GM21390 (cell line): ENCODE data around the gene KAT6B.

Experiments used
- ATAC-seq: cut with Tn5 transposase; IDR thresholded peaks from one replicate; pipeline ENCODE4 v1.9.1; 2021; ENCODE audit not compliant: unreplicated experiment

Gene KAT6B

GRCh38 chr10:75008952-75009351 is 182.6 kb downstream of the KAT6B start:
- no peak for ATAC-seq

GRCh38 chr10:75009426-75009825 is 183.0 kb downstream of the KAT6B start:
- ATAC-seq, result no peak

- ATAC-seq, result no peak
Measured at GRCh38 chr10:75010373-75010772, 184.0 kb downstream of the KAT6B start.

- no peak for ATAC-seq
Measured at GRCh38 chr10:75011221-75011620, 184.8 kb downstream of the KAT6B start.

GRCh38 chr10:75012471-75012870 is 186.1 kb downstream of the KAT6B start:
- ATAC-seq, result no peak

GRCh38 chr10:75013007-75013406 is 186.6 kb downstream of the KAT6B start:
- no peak for ATAC-seq

- no peak for ATAC-seq
Measured at GRCh38 chr10:75013522-75013921, 187.1 kb downstream of the KAT6B start.

- no peak for ATAC-seq
Measured at GRCh38 chr10:75014516-75015230, 188.3 kb downstream of the KAT6B start.

- no peak for ATAC-seq
Measured at GRCh38 chr10:75015442-75015841, 189.0 kb downstream of the KAT6B start.

- no peak for ATAC-seq
Measured at GRCh38 chr10:75016325-75016724, 189.9 kb downstream of the KAT6B start.

- no peak for ATAC-seq
Measured at GRCh38 chr10:75018251-75018650, 191.9 kb downstream of the KAT6B start.

- ATAC-seq, result no peak
Measured at GRCh38 chr10:75018686-75019307, 192.4 kb downstream of the KAT6B start.

GRCh38 chr10:75019370-75019769 is 193.0 kb downstream of the KAT6B start:
- ATAC-seq, result no peak

- no peak for ATAC-seq
Measured at GRCh38 chr10:75020168-75020567, 193.8 kb downstream of the KAT6B start.

- ATAC-seq, result no peak
Measured at GRCh38 chr10:75021379-75022249, 195.2 kb downstream of the KAT6B start.

- no peak for ATAC-seq
Measured at GRCh38 chr10:75023074-75023473, 196.7 kb downstream of the KAT6B start.

GRCh38 chr10:75024971-75025523 is 198.6 kb downstream of the KAT6B start:
- no peak for ATAC-seq

GRCh38 chr10:75028049-75028448 is 201.6 kb downstream of the KAT6B start:
- ATAC-seq, result no peak

GRCh38 chr10:75028748-75029147 is 202.3 kb downstream of the KAT6B start:
- ATAC-seq, result no peak

- ATAC-seq, result no peak
Measured at GRCh38 chr10:75029420-75029819, 203.0 kb downstream of the KAT6B start.

GRCh38 chr10:75029857-75030256 is 203.5 kb downstream of the KAT6B start:
- no peak for ATAC-seq
